ENCODE data around the gene DIP2B. TPM values are rescaled to one million over a fixed set of nuclear protein-coding genes. Genes with fewer than 3 reads are reported as not detected.
A peak's percentile ranks its signal among the peaks of the same experiment; 100 is the strongest.

DIP2B gene
- total RNA-seq, 2 experiments from 2014 or later = 21.2 to 23.7 TPM

DNA sequence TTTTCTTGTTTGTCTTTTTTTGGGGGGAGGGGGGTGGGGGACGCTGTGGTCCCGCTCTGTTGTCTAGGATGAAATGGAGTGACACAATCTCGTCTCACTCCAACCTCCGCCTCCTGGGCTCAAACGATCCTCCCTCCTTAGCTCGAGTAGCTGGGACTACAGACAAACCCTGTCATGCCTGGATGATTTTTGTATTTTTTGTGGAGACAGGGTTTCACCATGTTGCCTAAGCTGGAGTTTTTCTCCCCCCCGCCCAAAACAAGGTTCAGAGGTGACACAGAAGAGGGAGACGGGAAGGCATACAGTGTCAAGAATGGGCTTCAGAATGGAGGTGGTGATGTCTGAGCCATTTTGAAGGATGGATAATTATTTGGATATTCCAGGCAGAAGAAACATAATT, 142.2 kb downstream of the DIP2B start:
- no peak for TF ChIP-seq CTCF (IDR thresholded peaks at IDR 0.05)
- Mint-ChIP-seq H3K36me3 (ENCODE audit: low read depth) (peaks cover 2% of the 10 kb centered on the region), H3K27me3 (no peaks in the 10 kb centered on the region), H3K27ac (no peak overlapping the region), H3K4me1 (ENCODE audit: low read depth) (peaks cover 9% of the 10 kb centered on the region), H3K4me3 (no peak overlapping the region), H3K9me3 (no peaks in the 10 kb centered on the region)
- ChIA-PET CTCF (interaction anchor here (0.9 to 1.8 kb wide), 2 partner anchors 9 to 142 kb away, joined by 3 to 8 read pairs; no protein-coding TSS in a partner anchor), POLR2A (interaction anchor here (0.8 kb wide), 1 partner anchor 9 kb away, joined by 3 read pairs; no protein-coding TSS in a partner anchor)
- ATAC-seq (no peak), DNase-seq (no peak)
- intact Hi-C loops (cut with micrococcal nuclease) = no loop called here

DNA sequence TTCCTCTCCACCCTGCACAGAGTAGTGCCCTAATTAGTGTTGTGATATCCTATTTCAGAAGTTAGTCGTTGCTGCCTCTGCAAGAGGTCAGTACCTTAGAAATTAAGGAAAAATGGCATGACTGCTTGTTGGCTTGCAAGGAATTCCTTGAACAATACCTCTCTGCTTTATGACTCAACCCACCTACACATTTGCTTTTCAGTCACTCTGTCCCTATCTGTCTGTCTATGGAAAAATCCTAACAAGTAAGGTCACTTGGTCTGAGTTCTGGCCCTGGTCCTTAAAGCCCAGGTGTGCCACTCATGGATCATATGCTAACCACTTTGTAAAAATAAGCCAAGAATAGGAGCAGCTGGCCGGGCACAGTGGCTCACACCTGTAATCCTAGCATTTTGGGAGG, 142.7 kb downstream of the DIP2B start:
- CTCF ChIA-PET = interaction anchor here (0.9 to 1.1 kb wide), 2 partner anchors 9 to 142 kb away, joined by 3 read pairs; no protein-coding TSS in a partner anchor
- POLR2A ChIA-PET = no interaction called here
- H3K4me1 Mint-ChIP-seq (ENCODE audit: low read depth) = peaks cover 9% of the 10 kb centered on the region
- H3K9me3 Mint-ChIP-seq = no peaks in the 10 kb centered on the region
- no peaks in the 10 kb centered on the region for H3K27me3 Mint-ChIP-seq
- H3K4me3 Mint-ChIP-seq = no peak overlapping the region
- DNase-seq = no peak
- H3K27ac Mint-ChIP-seq = peak overlapping the region; percentile 49
- no peak for TF ChIP-seq CTCF (IDR thresholded peaks at IDR 0.05)
- intact Hi-C loops (cut with micrococcal nuclease) = no loop called here
- H3K36me3 Mint-ChIP-seq (ENCODE audit: low read depth) = no peaks in the 10 kb centered on the region
- no peak for ATAC-seq

GRCh38 chr12:50650285-50650684, 145.5 kb downstream of the DIP2B start:
- H3K4me1 Mint-ChIP-seq (ENCODE audit: low read depth) = peaks cover 9% of the 10 kb centered on the region
- no peak for ATAC-seq
- no peaks in the 10 kb centered on the region for H3K9me3 Mint-ChIP-seq
- DNase-seq = no peak
- ChIA-PET CTCF (no interaction called here), POLR2A (no interaction called here)
- no peak overlapping the region for H3K4me3 Mint-ChIP-seq
- no peak overlapping the region for H3K27ac Mint-ChIP-seq
- no peaks in the 10 kb centered on the region for H3K27me3 Mint-ChIP-seq
- no peaks in the 10 kb centered on the region for H3K36me3 Mint-ChIP-seq (ENCODE audit: low read depth)
- intact Hi-C loops (cut with micrococcal nuclease) = no loop called here
- TF ChIP-seq CTCF (IDR thresholded peaks at IDR 0.05) = no peak

- intact Hi-C loops (cut with micrococcal nuclease) = no loop called here
- POLR2A ChIA-PET = interaction anchor here (0.7 kb wide), 1 partner anchor 38 kb away, joined by 3 read pairs; no protein-coding TSS in a partner anchor
- ATAC-seq = no peak
- no peak for DNase-seq
- Mint-ChIP-seq H3K4me3 (no peak overlapping the region), H3K36me3 (ENCODE audit: low read depth) (peaks cover 12% of the 10 kb centered on the region), H3K27ac (no peak overlapping the region), H3K4me1 (ENCODE audit: low read depth) (peaks cover 7% of the 10 kb centered on the region), H3K9me3 (no peaks in the 10 kb centered on the region), H3K27me3 (no peaks in the 10 kb centered on the region)
- no peak for TF ChIP-seq CTCF (IDR thresholded peaks at IDR 0.05)
- CTCF ChIA-PET = interaction anchor here (1.0 to 1.3 kb wide), 2 partner anchors 17 to 151 kb away, joined by 3 to 6 read pairs; partner anchors contain the start of gene DIP2B
These were observed 150.7 kb downstream of the DIP2B start for GRCh38 chr12:50655374-50655921.

DNA sequence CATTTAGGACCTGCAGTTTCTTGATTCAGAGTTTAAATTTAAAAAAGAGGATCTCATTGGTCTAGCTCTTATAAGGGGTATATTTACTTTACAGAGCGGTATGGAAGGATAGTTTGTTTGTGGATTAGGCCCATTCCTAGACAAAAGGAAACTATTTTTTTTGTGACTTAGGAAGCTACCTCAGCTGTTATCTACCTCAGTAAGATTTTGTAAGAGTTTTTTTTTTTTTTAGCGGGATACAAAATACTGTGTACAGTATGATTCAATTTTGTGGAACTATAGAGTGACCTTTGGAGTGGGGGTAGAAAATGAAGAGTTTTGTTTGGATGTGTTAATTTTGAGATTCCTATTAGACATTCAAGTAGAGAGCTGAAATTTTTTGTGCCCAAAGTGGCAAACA, 154.5 kb downstream of the DIP2B start:
- no peak overlapping the region for H3K27ac Mint-ChIP-seq
- CTCF ChIA-PET = interaction anchor here (0.9 to 1.5 kb wide), 2 partner anchors 21 to 155 kb away, joined by 4 to 9 read pairs; partner anchors contain the start of gene DIP2B
- ATAC-seq = no peak
- H3K36me3 Mint-ChIP-seq (ENCODE audit: low read depth) = peaks cover 12% of the 10 kb centered on the region
- no peaks in the 10 kb centered on the region for H3K9me3 Mint-ChIP-seq
- POLR2A ChIA-PET = interaction anchor here (0.6 kb wide), 1 partner anchor 349 kb away, joined by 3 read pairs; no protein-coding TSS in a partner anchor
- DNase-seq = no peak
- H3K4me1 Mint-ChIP-seq (ENCODE audit: low read depth) = peaks cover 6% of the 10 kb centered on the region
- intact Hi-C loops (cut with micrococcal nuclease) = no loop called here
- TF ChIP-seq CTCF (IDR thresholded peaks at IDR 0.05) = no peak
- no peak overlapping the region for H3K4me3 Mint-ChIP-seq
- no peaks in the 10 kb centered on the region for H3K27me3 Mint-ChIP-seq

Measured in activated CD8-positive, alpha-beta T cell treated with anti-CD3 and anti-CD28 coated beads for 36 hours (primary cell).